ENCODE data around the gene STARD7.

STARD7 gene

GRCh38 chr2:96198921-96199320 is 9.7 kb downstream of the STARD7 start:
- Histone ChIP-seq H3K36me3 (peaks cover 35% of the 10 kb centered on the region), H3K27me3 (ENCODE audit: insufficient read depth, low read depth, severe bottlenecking) (no peaks in the 10 kb centered on the region), H3K4me3 (ENCODE audit: low read depth, low read length) (no peak overlapping the region), H3K9me3 (ENCODE audit: severe bottlenecking) (no peaks in the 10 kb centered on the region), H3K27ac (no peak overlapping the region)
- TF ChIP-seq, protein P1, sequence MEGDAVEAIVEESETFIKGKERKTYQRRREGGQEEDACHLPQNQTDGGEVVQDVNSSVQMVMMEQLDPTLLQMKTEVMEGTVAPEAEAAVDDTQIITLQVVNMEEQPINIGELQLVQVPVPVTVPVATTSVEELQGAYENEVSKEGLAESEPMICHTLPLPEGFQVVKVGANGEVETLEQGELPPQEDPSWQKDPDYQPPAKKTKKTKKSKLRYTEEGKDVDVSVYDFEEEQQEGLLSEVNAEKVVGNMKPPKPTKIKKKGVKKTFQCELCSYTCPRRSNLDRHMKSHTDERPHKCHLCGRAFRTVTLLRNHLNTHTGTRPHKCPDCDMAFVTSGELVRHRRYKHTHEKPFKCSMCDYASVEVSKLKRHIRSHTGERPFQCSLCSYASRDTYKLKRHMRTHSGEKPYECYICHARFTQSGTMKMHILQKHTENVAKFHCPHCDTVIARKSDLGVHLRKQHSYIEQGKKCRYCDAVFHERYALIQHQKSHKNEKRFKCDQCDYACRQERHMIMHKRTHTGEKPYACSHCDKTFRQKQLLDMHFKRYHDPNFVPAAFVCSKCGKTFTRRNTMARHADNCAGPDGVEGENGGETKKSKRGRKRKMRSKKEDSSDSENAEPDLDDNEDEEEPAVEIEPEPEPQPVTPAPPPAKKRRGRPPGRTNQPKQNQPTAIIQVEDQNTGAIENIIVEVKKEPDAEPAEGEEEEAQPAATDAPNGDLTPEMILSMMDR (IDR thresholded peaks at IDR 0.05; ENCODE audit: low read depth, low read length): no peak
- DNase-seq: no peak

DNA sequence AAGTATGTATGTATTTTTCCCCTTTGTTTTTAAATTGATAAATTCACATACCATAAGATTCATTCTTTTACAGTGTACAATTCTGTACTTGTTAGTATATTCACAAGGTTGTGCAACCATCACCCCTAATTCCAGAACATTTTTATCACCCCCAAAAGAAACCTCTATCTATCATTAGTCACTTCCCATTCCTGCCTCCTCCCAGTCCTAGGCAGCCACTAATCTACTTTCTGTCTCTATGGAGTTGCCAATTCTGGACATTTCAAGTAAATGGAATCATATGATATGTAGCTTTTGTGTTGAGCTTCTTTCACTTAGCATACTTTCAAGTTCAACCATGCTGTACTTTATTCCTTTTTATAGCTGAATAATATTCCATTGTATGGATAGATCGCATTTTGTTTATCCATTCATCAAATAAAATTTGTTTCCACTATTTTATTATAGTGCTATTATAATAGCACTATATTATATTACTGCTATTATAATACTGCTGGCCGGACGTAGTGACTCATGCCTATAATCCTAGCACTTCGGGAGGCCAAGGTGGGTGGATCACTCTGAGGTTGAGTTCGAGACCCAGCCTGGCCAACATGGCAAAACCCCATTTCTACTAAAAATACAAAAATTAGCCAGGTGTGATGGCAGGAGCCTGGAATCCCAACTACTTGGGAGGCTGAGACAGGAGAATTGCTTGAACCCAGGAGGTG is 10.9 kb downstream of the STARD7 start:
- TF ChIP-seq, protein P1 (IDR thresholded peaks at IDR 0.05; ENCODE audit: low read depth, low read length): no peak
- peaks cover 45% of the 10 kb centered on the region for H3K36me3 ChIP-seq
- H3K27ac ChIP-seq: no peak overlapping the region
- no peak for DNase-seq
- no peak overlapping the region for H3K4me3 ChIP-seq (ENCODE audit: low read depth, low read length)
- H3K9me3 ChIP-seq (ENCODE audit: severe bottlenecking): no peaks in the 10 kb centered on the region
- no peaks in the 10 kb centered on the region for H3K27me3 ChIP-seq (ENCODE audit: insufficient read depth, low read depth, severe bottlenecking)

DNA sequence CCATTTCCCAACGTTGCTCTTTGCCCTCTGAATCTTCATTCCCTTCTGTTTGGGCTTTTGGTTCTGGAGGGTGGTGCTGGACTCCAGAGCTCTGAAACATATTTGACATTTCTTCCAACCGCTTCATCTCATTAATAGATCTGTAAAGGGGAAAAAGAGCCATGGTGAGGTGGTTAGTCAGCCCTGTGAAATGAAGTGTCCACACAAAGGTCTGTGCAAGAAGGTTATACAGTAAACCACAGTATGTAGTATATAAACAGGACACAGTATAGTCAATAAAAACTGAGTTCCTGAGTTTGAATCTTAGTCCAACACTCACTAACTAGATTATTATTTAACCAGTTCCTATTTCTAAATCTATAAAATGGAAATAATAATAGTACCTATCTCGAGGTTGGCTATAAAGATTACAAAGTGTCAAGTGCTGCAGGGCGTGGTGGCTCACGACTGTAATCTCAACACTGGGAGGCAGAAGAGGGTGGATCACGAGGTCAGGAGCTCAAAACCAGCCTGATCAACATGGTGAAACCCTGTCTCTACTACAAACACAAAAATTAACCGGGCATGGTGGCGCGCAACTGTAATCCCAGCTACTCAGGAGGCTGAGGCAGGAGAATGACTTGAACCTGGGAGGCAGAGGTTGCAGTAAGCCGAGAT is 13.1 kb downstream of the STARD7 start:
- Histone ChIP-seq H3K27ac (no peak overlapping the region), H3K27me3 (ENCODE audit: insufficient read depth, low read depth, severe bottlenecking) (no peaks in the 10 kb centered on the region), H3K9me3 (ENCODE audit: severe bottlenecking) (no peaks in the 10 kb centered on the region), H3K4me3 (ENCODE audit: low read depth, low read length) (no peak overlapping the region), H3K36me3 (peaks cover 66% of the 10 kb centered on the region)
- no peak for DNase-seq
- TF ChIP-seq, protein P1 (IDR thresholded peaks at IDR 0.05; ENCODE audit: low read depth, low read length): no peak

DNA sequence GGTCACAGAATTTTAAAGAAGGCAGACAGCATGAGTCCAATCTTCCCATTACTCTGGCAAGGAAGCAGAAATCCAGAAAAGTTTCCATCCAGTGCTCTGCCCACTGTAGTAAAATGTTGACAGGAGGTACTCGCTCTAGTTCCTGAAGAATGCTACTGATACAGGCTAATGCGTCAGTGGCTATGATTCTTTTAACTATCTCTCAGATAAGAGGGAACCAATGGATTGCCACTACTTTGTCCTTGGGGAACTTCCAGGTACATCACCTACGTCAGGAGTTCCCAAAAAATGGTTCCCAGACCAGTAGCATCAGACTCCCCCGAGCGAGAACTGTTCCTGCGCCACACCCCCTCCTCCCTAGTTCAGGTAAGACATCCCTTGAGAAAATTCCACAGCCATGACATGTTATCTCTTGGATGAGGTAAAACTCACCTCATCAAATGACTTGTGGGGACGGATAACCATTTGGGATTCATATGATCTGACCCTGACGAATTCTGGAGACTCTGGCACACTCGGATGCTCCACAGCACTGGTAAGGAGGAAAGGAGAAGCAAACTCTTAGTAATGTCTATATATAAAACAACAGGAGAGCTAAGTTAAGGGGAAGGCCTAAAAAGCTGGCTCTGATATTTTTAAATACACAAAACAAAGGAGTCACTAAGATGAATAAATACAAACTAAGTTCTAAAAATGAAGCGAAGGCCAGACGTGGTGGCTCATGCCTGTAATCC is 16.5 kb downstream of the STARD7 start:
- H3K36me3 ChIP-seq: peaks cover 87% of the 10 kb centered on the region
- no peaks in the 10 kb centered on the region for H3K9me3 ChIP-seq (ENCODE audit: severe bottlenecking)
- H3K27ac ChIP-seq: no peak overlapping the region
- no peak for DNase-seq
- no peak overlapping the region for H3K4me3 ChIP-seq (ENCODE audit: low read depth, low read length)
- TF ChIP-seq, protein P1 (IDR thresholded peaks at IDR 0.05; ENCODE audit: low read depth, low read length): no peak
- no peaks in the 10 kb centered on the region for H3K27me3 ChIP-seq (ENCODE audit: insufficient read depth, low read depth, severe bottlenecking)

- TF ChIP-seq, protein P1 (IDR thresholded peaks at IDR 0.05; ENCODE audit: low read depth, low read length): no peak
- H3K36me3 ChIP-seq: peaks cover 99% of the 10 kb centered on the region
- no peak overlapping the region for H3K27ac ChIP-seq
These were observed 19.7 kb downstream of the STARD7 start for GRCh38 chr2:96188821-96189526.

More at GRCh38 chr2:96188821-96189526, 19.7 kb downstream of the STARD7 start:
- Histone ChIP-seq H3K27me3 (ENCODE audit: insufficient read depth, low read depth, severe bottlenecking) (no peaks in the 10 kb centered on the region), H3K9me3 (ENCODE audit: severe bottlenecking) (no peaks in the 10 kb centered on the region), H3K4me3 (ENCODE audit: low read depth, low read length) (no peak overlapping the region)
- DNase-seq: no peak

Data from WERI-Rb-1 (cell line).